22Rv1 (cell line): ENCODE measurements around the gene UCHL3.

Experiments
- H3K27ac ChIP-seq: fragments of 450-650 bp; 2 replicates; pipeline ENCODE4 v1.5.1; 2017
- CTCF ChIP-seq: fragments of 450-650 bp; IDR thresholded peaks from 2 replicates; pipeline ENCODE4 v1.5.1; 2017; ENCODE audit warnings: mild to moderate bottlenecking
- ZFX ChIP-seq: fragments of 450-650 bp; IDR thresholded peaks from 2 replicates; pipeline ENCODE4 v1.6.1; 2017; ENCODE audit warnings: antibody characterized with exemption, borderline replicate concordance

The UCHL3 gene

GRCh38 chr13:75512253-75512652, 37.3 kb upstream of the UCHL3 start:
- no peak overlapping the region for H3K27ac ChIP-seq

GRCh38 chr13:75513271-75513670, 36.3 kb upstream of the UCHL3 start:
- TF ChIP-seq CTCF, result no peak
- no peak for TF ChIP-seq ZFX
- H3K27ac ChIP-seq, result no peak overlapping the region

More at GRCh38 chr13:75512253-75512652, 37.3 kb upstream of the UCHL3 start:
- TF ChIP-seq CTCF (no peak), ZFX (no peak)

- no peak overlapping the region for H3K27ac ChIP-seq
- TF ChIP-seq ZFX (no peak), CTCF (no peak)
These were observed 35.3 kb upstream of the UCHL3 start for GRCh38 chr13:75514080-75514995.

- TF ChIP-seq ZFX (no peak), CTCF (no peak)
- H3K27ac ChIP-seq, result no peak overlapping the region
These were observed 31.0 kb upstream of the UCHL3 start for GRCh38 chr13:75518439-75519088.

- H3K27ac ChIP-seq, result no peak overlapping the region
- TF ChIP-seq CTCF, result no peak
- no peak for TF ChIP-seq ZFX
These were observed 27.6 kb upstream of the UCHL3 start for GRCh38 chr13:75521956-75522355.

GRCh38 chr13:75530549-75530961, 19.0 kb upstream of the UCHL3 start:
- TF ChIP-seq ZFX, result no peak
- no peak for TF ChIP-seq CTCF
- H3K27ac ChIP-seq, result no peak overlapping the region

GRCh38 chr13:75533861-75534260, 15.7 kb upstream of the UCHL3 start:
- no peak for TF ChIP-seq CTCF
- H3K27ac ChIP-seq, result no peak overlapping the region
